H1 (cell line): ENCODE results near the gene VHLL. TPM values are rescaled to one million over a fixed set of nuclear protein-coding genes. Genes with fewer than 3 reads are reported as not detected.

Experiments used
- CTCF ChIA-PET: fragments of 300-600 bp; sonication (Branson Sonifier 250); formaldehyde crosslinking; loops from one replicate; lab custom pipeline; 2021; ENCODE audit not compliant: partially characterized antibody; lab: Charles Lee
- POLR2A ChIA-PET: fragments of 300-600 bp; sonication (Branson Sonifier 250); formaldehyde crosslinking; loops from one replicate; lab custom pipeline; 2021; ENCODE audit warnings: inconsistent platforms; ENCODE audit not compliant: partially characterized antibody; lab: Charles Lee
- DNase-seq, 2 experiments: peaks; one replicate each; pipeline versions ENCODE4 v3.0.0 to v3.0.0-alpha.2; 2010 to 2022; ENCODE audit warnings: low spot score in 2 of 2, low read depth in 1 of 2, mixed read lengths in 1 of 2
- FAIRE-seq: peaks from 2 replicates; lab custom pipeline; 2011; peaks lifted over from hg19 to GRCh38; lab: Jason Lieb, UNC
- H2AFZ ChIP-seq: 2 replicates; pipeline ENCODE4 v1.8.1; 2012; ENCODE audit warnings: low read length, inconsistent platforms
- H2AK5ac ChIP-seq: 2 replicates; pipeline ENCODE4 v1.6.1; 2013; ENCODE audit warnings: low read depth, low read length
- H2BK120ac ChIP-seq: replicated peaks from 2 replicates; pipeline ENCODE3; 2013; ENCODE audit warnings: low read depth, low read length, inconsistent platforms
- H2BK12ac ChIP-seq: 2 replicates; pipeline ENCODE4 v1.6.1; 2013; ENCODE audit warnings: low read depth, low read length
- H2BK15ac ChIP-seq: 2 replicates; pipeline ENCODE4 v1.6.1; 2013; ENCODE audit warnings: low read length
- H2BK20ac ChIP-seq: 2 replicates; pipeline ENCODE4 v1.6.1; 2013; ENCODE audit warnings: low read length
- H2BK5ac ChIP-seq: 2 replicates; pipeline ENCODE4 v1.6.1; 2013; ENCODE audit warnings: low read depth, low read length
- H3K14ac ChIP-seq: 2 replicates; pipeline ENCODE4 v1.6.1; 2013; ENCODE audit warnings: inconsistent platforms; ENCODE audit not compliant: insufficient read length
- H3K18ac ChIP-seq: 2 replicates; pipeline ENCODE4 v1.6.1; 2013; ENCODE audit warnings: low read length; ENCODE audit errors: extremely low read depth
- H3K23ac ChIP-seq: 2 replicates; pipeline ENCODE4 v1.6.1; 2013; ENCODE audit warnings: inconsistent platforms; ENCODE audit not compliant: insufficient read length
- H3K23me2 ChIP-seq: 2 replicates; pipeline ENCODE4 v1.6.1; 2013; ENCODE audit warnings: low read depth, low read length
- H3K27ac ChIP-seq: 2 replicates; pipeline ENCODE4 v1.6.1; 2011; ENCODE audit warnings: low read depth, low read length, inconsistent platforms
- H3K27me3 ChIP-seq, 4 experiments: replicated peaks in 1 of 4; 1 replicate in 1 of 4; 2 replicates in 3 of 4; pipeline versions ENCODE4 v1.6.1 to v1.8.1; 2011 to 2013; ENCODE audit warnings: low read length in 3 of 4, mild to moderate bottlenecking in 3 of 4, inconsistent platforms in 2 of 4, mixed read lengths in 2 of 4, moderate library complexity in 1 of 4; ENCODE audit not compliant: control insufficient read depth in 3 of 4, insufficient read depth in 3 of 4; ENCODE audit errors: extremely low read depth in 1 of 4
- H3K36me3 ChIP-seq, 4 experiments: 2 replicates each; pipeline versions ENCODE4 v1.6.1 to v1.8.1; 2011 to 2013; ENCODE audit warnings: mild to moderate bottlenecking in 4 of 4, low read length in 3 of 4, moderate library complexity in 2 of 4, control low read depth in 1 of 4, inconsistent platforms in 1 of 4; ENCODE audit not compliant: insufficient read depth in 4 of 4, control insufficient read depth in 2 of 4
- H3K4ac ChIP-seq: replicated peaks from 2 replicates; pipeline ENCODE3; 2013; ENCODE audit warnings: low read length, low read depth, mixed read lengths, inconsistent platforms; ENCODE audit not compliant: insufficient read length
- H3K4me1 ChIP-seq, 4 experiments: replicated peaks in 1 of 4; 1 replicate in 1 of 4; 2 replicates in 3 of 4; pipeline versions ENCODE4 v1.6.1 to v1.8.1; 2011 to 2013; ENCODE audit warnings: low read length in 3 of 4, inconsistent platforms in 2 of 4, mixed read lengths in 1 of 4; ENCODE audit not compliant: insufficient read depth in 4 of 4, control insufficient read depth in 3 of 4
- H3K4me2 ChIP-seq, 2 experiments: 2 replicates each; pipeline versions ENCODE4 v1.6.1 to v1.8.1; 2011 to 2013; ENCODE audit warnings: low read depth in 2 of 2, low read length in 2 of 2, control low read depth in 1 of 2, inconsistent platforms in 1 of 2, mild to moderate bottlenecking in 1 of 2; ENCODE audit not compliant: insufficient read depth in 1 of 2
- H3K4me3 ChIP-seq, 4 experiments: fragments of 200-600, 300-600 bp in 1 of 4; sonication (generic), shearing (Covaris generic), sonication (Bioruptor Twin) in 1 of 4; 2 replicates each; pipeline versions ENCODE4 v1.5.1 to v1.8.1; 2011 to 2016; ENCODE audit warnings: low read length in 4 of 4, low read depth in 3 of 4, control low read depth in 2 of 4, inconsistent platforms in 2 of 4, mild to moderate bottlenecking in 2 of 4, mixed read lengths in 1 of 4, moderate library complexity in 1 of 4; ENCODE audit not compliant: insufficient read depth in 2 of 4; ENCODE audit errors: extremely low read depth in 1 of 4
- H3K56ac ChIP-seq: replicated peaks from 2 replicates; pipeline ENCODE3; 2013; ENCODE audit warnings: low read depth, mild to moderate bottlenecking, mixed read lengths, low read length, inconsistent platforms; ENCODE audit not compliant: insufficient read length
- H3K79me1 ChIP-seq: 2 replicates; pipeline ENCODE4 v1.6.1; 2013; ENCODE audit warnings: low read depth, low read length, control low read depth
- H3K79me2 ChIP-seq, 2 experiments: 2 replicates each; pipeline versions ENCODE4 v1.6.1 to v1.8.1; 2012 to 2013; ENCODE audit warnings: low read length in 2 of 2, mild to moderate bottlenecking in 2 of 2, inconsistent platforms in 1 of 2; ENCODE audit not compliant: insufficient read depth in 2 of 2, control insufficient read depth in 1 of 2
- H3K9ac ChIP-seq, 4 experiments: replicated peaks in 1 of 4; 1 replicate in 1 of 4; 2 replicates in 3 of 4; pipeline versions ENCODE4 v1.6.1 to v1.8.1; 2011 to 2013; ENCODE audit warnings: low read depth in 3 of 4, low read length in 3 of 4, control low read depth in 2 of 4, mild to moderate bottlenecking in 2 of 4, moderate library complexity in 2 of 4, inconsistent platforms in 1 of 4; ENCODE audit errors: extremely low read depth in 1 of 4
- H3K9me3 ChIP-seq, 2 experiments: 2 replicates each; pipeline versions ENCODE4 v1.6.1 to v1.8.1; 2012 to 2013; ENCODE audit warnings: mild to moderate bottlenecking in 2 of 2, moderate library complexity in 2 of 2, control low read depth in 1 of 2, inconsistent platforms in 1 of 2, low read depth in 1 of 2, low read length in 1 of 2, mixed read lengths in 1 of 2; ENCODE audit not compliant: insufficient read depth in 2 of 2
- H4K20me1 ChIP-seq, 2 experiments: replicated peaks in 1 of 2; 2 replicates each; pipeline versions ENCODE3 to v1.8.1; 2011 to 2013; ENCODE audit warnings: inconsistent platforms in 2 of 2, low read length in 2 of 2, mild to moderate bottlenecking in 1 of 2; ENCODE audit not compliant: insufficient read depth in 2 of 2, control insufficient read depth in 1 of 2
- H4K5ac ChIP-seq: 2 replicates; pipeline ENCODE4 v1.6.1; 2013; ENCODE audit warnings: low read length, low read depth, mixed read lengths, inconsistent platforms; ENCODE audit not compliant: insufficient read length
- H4K8ac ChIP-seq: 2 replicates; pipeline ENCODE4 v1.8.0; 2013; ENCODE audit warnings: mild to moderate bottlenecking, moderate library complexity, low read length, inconsistent platforms; ENCODE audit not compliant: insufficient read depth; ENCODE audit errors: extremely low read depth
- H4K91ac ChIP-seq: replicated peaks from 2 replicates; pipeline ENCODE3; 2013; ENCODE audit warnings: low read length, mixed read lengths, inconsistent platforms; ENCODE audit not compliant: insufficient read length
- CHD1 ChIP-seq: IDR thresholded peaks from 2 replicates; pipeline ENCODE4 v1.6.1; 2012; ENCODE audit warnings: low read depth, low read length, improper control_type of control experiment
- EGR1 ChIP-seq: IDR thresholded peaks from 2 replicates; pipeline ENCODE4 v1.6.1; 2011; ENCODE audit warnings: low read depth, low read length, borderline replicate concordance
- GABPA ChIP-seq: IDR thresholded peaks from 2 replicates; pipeline ENCODE4 v1.6.1; 2011; ENCODE audit warnings: mild to moderate bottlenecking, low read length, moderate library complexity, borderline replicate concordance; ENCODE audit not compliant: insufficient read depth
- KDM1A ChIP-seq: fragments of 200-600, 300-600 bp; sonication (generic); IDR thresholded peaks from 2 replicates; pipeline ENCODE4 v1.7.1; 2016; ENCODE audit warnings: mild to moderate bottlenecking, low read length, borderline replicate concordance
- NRF1 ChIP-seq: IDR thresholded peaks from 2 replicates; pipeline ENCODE4 v1.6.1; 2011; ENCODE audit warnings: mild to moderate bottlenecking, low read depth, low read length, improper control_type of control experiment
- POLR2AphosphoS5 ChIP-seq: IDR thresholded peaks from 2 replicates; pipeline ENCODE4 v1.6.1; 2011; ENCODE audit warnings: low read depth, low read length
- RAD21 ChIP-seq, 2 experiments: IDR thresholded peaks in 1 of 2; conservative IDR thresholded peaks in 1 of 2; 2 replicates each; pipeline ENCODE4 v1.6.1; 2011; ENCODE audit warnings: low read depth in 2 of 2, low read length in 2 of 2, improper control_type of control experiment in 1 of 2, inconsistent platforms in 1 of 2, mild to moderate bottlenecking in 1 of 2, moderate library complexity in 1 of 2
- RXRA ChIP-seq: IDR thresholded peaks from 2 replicates; pipeline ENCODE4 v1.6.1; 2011; ENCODE audit warnings: low read depth, mild to moderate bottlenecking, low read length, moderate library complexity; ENCODE audit not compliant: insufficient read depth
- SIN3A ChIP-seq, 2 experiments: IDR thresholded peaks in 1 of 2; conservative IDR thresholded peaks in 1 of 2; 2 replicates each; pipeline ENCODE4 v1.6.1; 2011 to 2012; ENCODE audit warnings: low read length in 2 of 2, improper control_type of control experiment in 1 of 2, low read depth in 1 of 2, mild to moderate bottlenecking in 1 of 2
- SIRT6 ChIP-seq: IDR thresholded peaks from one replicate; pipeline ENCODE4 v1.7.1; 2012; ENCODE audit warnings: low read length, inconsistent platforms
- SIX5 ChIP-seq: IDR thresholded peaks from 2 replicates; pipeline ENCODE4 v1.6.1; 2011; ENCODE audit warnings: mild to moderate bottlenecking, low read depth, low read length
- SRF ChIP-seq: IDR thresholded peaks from 2 replicates; pipeline ENCODE4 v1.6.1; 2011; ENCODE audit warnings: mild to moderate bottlenecking, low read depth, low read length, moderate library complexity
- TAF1 ChIP-seq: IDR thresholded peaks from 2 replicates; pipeline ENCODE4 v1.6.1; 2011; ENCODE audit warnings: mild to moderate bottlenecking, low read depth, low read length
- TEAD4 ChIP-seq: IDR thresholded peaks from 2 replicates; pipeline ENCODE4 v1.6.1; 2012; ENCODE audit warnings: low read depth, low read length, inconsistent platforms, mixed read lengths
- polyA plus RNA-seq, 7 experiments: library from polyadenylated mRNA; depleted of rRNA in 3 of 7; stranded (reverse) in 5 of 7; unstranded in 2 of 7; fragments of >200 nt in 5 of 7; fragments of 200-250 nt in 2 of 7; gene quantifications; 1 replicate in 5 of 7; 2 replicates in 1 of 7; 4 replicates in 1 of 7; pipeline versions ENCODE4 v1.2.1 to v1.2.3, GENCODE V29; 2011 to 2013; ENCODE audit warnings: missing spikeins in 2 of 7, mixed read lengths in 2 of 7
- total RNA-seq: library from RNA; stranded (reverse); fragmentation: NEBNext Ultra II Directional; extraction: Animal tissue kit (Norgen Biotek cat#: 25700); gene quantifications from 2 replicates; pipeline ENCODE4 v1.2.1, GENCODE V29; 2021
- TF ChIP-seq, protein P1 (sequence below): IDR thresholded peaks from 2 replicates; pipeline ENCODE4 v1.6.1; 2011; ENCODE audit warnings: low read length, improper control_type of control experiment

The VHLL gene
- total and polyA plus RNA-seq, 2 of the 8 experiments (the other 6 are each of a cell fraction or from before 2014, with no cell fraction given), result not detected

DNA sequence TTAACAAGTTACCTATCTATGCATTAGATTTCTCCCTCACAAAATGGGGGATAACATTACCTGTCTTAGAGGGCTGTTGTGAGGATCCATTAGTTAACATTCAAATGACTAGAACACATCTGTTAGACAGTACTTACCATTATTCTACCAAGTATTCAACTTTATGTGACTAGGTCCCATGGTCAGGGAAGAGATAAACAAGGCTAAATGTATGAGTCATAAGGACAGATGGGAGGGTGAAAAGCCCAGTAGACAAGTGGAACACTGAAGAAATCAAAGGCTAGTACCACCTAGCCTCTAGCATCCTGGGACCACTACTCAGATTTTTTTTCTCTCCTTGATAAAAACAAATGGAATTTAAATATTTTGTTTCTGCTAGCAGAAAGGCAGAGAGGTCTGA is 9.0 kb upstream of the VHLL start:
- no peak overlapping the region for H4K91ac ChIP-seq
- H2BK12ac ChIP-seq, result no peak overlapping the region
- H3K9me3 ChIP-seq, result no peaks in the 10 kb centered on the region
- H2AK5ac ChIP-seq, result no peak overlapping the region
- peaks cover 0 to 5% of the 10 kb centered on the region in 2 experiments for H4K20me1 ChIP-seq
- no peaks in the 10 kb centered on the region for H3K4me1 ChIP-seq
- no peak overlapping the region for H2BK20ac ChIP-seq
- H3K14ac ChIP-seq, result no peak overlapping the region
- no peaks in the 10 kb centered on the region for H3K23me2 ChIP-seq
- no peak for DNase-seq
- FAIRE-seq, result no peak
- H2BK120ac ChIP-seq, result no peak overlapping the region
- no peaks in the 10 kb centered on the region for H3K27me3 ChIP-seq
- peaks cover 27 to 72% (median 56%) of the 10 kb centered on the region in 4 experiments for H3K36me3 ChIP-seq
- H2BK15ac ChIP-seq, result no peak overlapping the region
- ChIA-PET CTCF (interaction anchor here (0.6 to 4.5 kb wide), 3 partner anchors 10 to 52 kb away, joined by 4 to 30 read pairs (median 5); no protein-coding TSS in a partner anchor), POLR2A (interaction anchor here (1.0 to 16.5 kb wide), 5 partner anchors 10 to 29 kb away, joined by 3 to 221 read pairs (median 8); partner anchors contain the start of genes SMG5 and TMEM79)
- H3K79me2 ChIP-seq, result no peaks in the 10 kb centered on the region
- H3K4ac ChIP-seq, result no peak overlapping the region
- no peak overlapping the region for H3K4me3 ChIP-seq
- no peak overlapping the region for H3K23ac ChIP-seq
- no peak overlapping the region for H3K9ac ChIP-seq
- no peaks in the 10 kb centered on the region for H3K79me1 ChIP-seq
- no peak overlapping the region for H4K5ac ChIP-seq
- H3K18ac ChIP-seq, result no peak overlapping the region
- H4K8ac ChIP-seq, result no peak overlapping the region
- no peak overlapping the region for H3K27ac ChIP-seq
- no peak overlapping the region for H2BK5ac ChIP-seq
- no peak overlapping the region for H3K56ac ChIP-seq
- H3K4me2 ChIP-seq, result no peak overlapping the region
- no peak overlapping the region for H2AFZ ChIP-seq
- TF ChIP-seq RAD21 (IDR thresholded peaks at IDR 0.05 in 1 of 2, conservative IDR thresholded peaks at IDR 0.05 in 1 of 2; ENCODE audit: low read depth in 2 of 2, low read length in 2 of 2) (no peak), SIN3A (conservative IDR thresholded peaks at IDR 0.05 in 1 of 2, IDR thresholded peaks at IDR 0.05 in 1 of 2; ENCODE audit: low read depth in 1 of 2, low read length in 2 of 2) (no peak), SIRT6 (no peak), RXRA (no peak), NRF1 (no peak), KDM1A (no peak), TEAD4 (no peak), POLR2AphosphoS5 (no peak), GABPA (no peak), TAF1 (no peak), EGR1 (no peak), SRF (no peak), SIX5 (no peak), CHD1 (no peak)
- TF ChIP-seq, protein P1, sequence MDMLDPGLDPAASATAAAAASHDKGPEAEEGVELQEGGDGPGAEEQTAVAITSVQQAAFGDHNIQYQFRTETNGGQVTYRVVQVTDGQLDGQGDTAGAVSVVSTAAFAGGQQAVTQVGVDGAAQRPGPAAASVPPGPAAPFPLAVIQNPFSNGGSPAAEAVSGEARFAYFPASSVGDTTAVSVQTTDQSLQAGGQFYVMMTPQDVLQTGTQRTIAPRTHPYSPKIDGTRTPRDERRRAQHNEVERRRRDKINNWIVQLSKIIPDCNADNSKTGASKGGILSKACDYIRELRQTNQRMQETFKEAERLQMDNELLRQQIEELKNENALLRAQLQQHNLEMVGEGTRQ, result no peak
